OCI-LY3 (cell line): ENCODE data around the gene ANKDD1A.

Experiments
- H2AFZ ChIP-seq: fragments of 200-600, 300-600 bp; shearing (Covaris generic); 2 replicates; pipeline ENCODE4 v1.6.0; 2014; ENCODE audit warnings: antibody characterized with exemption, low read depth, low read length
- H3K27ac ChIP-seq: fragments of 200-600, 300-600 bp; sonication (generic); 2 replicates; pipeline ENCODE4 v1.5.1; 2014; ENCODE audit warnings: mild to moderate bottlenecking, low read length, moderate library complexity, mixed read lengths
- H3K27me3 ChIP-seq: fragments of 200-600, 300-600 bp; sonication (generic); 2 replicates; pipeline ENCODE4 v1.6.1; 2014; ENCODE audit warnings: low read depth, low read length, mixed read lengths
- H3K36me3 ChIP-seq: fragments of 200-600, 300-600 bp; sonication (generic); replicated peaks from 2 replicates; pipeline ENCODE3; 2014; ENCODE audit warnings: low read depth, low read length, mixed read lengths
- H3K4me1 ChIP-seq: fragments of 300-600, 200-600 bp; sonication (generic); 2 replicates; pipeline ENCODE4 v1.6.1; 2014; ENCODE audit warnings: low read length, mixed read lengths
- H3K4me2 ChIP-seq: fragments of 200-600, 300-600 bp; sonication (generic); 2 replicates; pipeline ENCODE4 v1.6.1; 2014; ENCODE audit warnings: low read length, mixed read lengths
- H3K4me3 ChIP-seq: fragments of 300-600, 200-600 bp; sonication (generic); 2 replicates; pipeline ENCODE4 v1.5.1; 2014; ENCODE audit warnings: antibody characterized with exemption, mild to moderate bottlenecking, low read length, moderate library complexity
- H3K79me2 ChIP-seq: fragments of 300-600, 200-600 bp; shearing (Covaris generic); 2 replicates; pipeline ENCODE4 v1.6.1; 2014; ENCODE audit warnings: mild to moderate bottlenecking, low read length, mixed read lengths
- H3K9ac ChIP-seq: fragments of 300-600, 200-600 bp; shearing (Covaris generic); 2 replicates; pipeline ENCODE4 v1.6.0; 2014; ENCODE audit warnings: mild to moderate bottlenecking, low read length, moderate library complexity
- H3K9me3 ChIP-seq: fragments of 200-600, 300-600 bp; shearing (Covaris generic); 2 replicates; pipeline ENCODE4 v1.6.1; 2014; ENCODE audit warnings: low read length, mixed read lengths; ENCODE audit not compliant: insufficient read depth
- H4K20me1 ChIP-seq: fragments of 200-600, 300-600 bp; sonication (generic); 2 replicates; pipeline ENCODE4 v1.6.1; 2016; ENCODE audit warnings: low read length, mixed read lengths; ENCODE audit not compliant: insufficient read depth
- EZH2phosphoT487 ChIP-seq: fragments of 200-600 bp; shearing (Covaris generic); IDR thresholded peaks from 2 replicates; pipeline ENCODE4 v1.6.1; 2018; ENCODE audit warnings: antibody characterized with exemption, mixed run types, low read depth
- TF ChIP-seq, protein P1 (sequence below): fragments of 200-600, 300-600 bp; sonication (generic); IDR thresholded peaks from 2 replicates; pipeline ENCODE4 v1.5.1; 2014; ENCODE audit warnings: antibody characterized with exemption, low read length, low read depth

Gene ANKDD1A

DNA sequence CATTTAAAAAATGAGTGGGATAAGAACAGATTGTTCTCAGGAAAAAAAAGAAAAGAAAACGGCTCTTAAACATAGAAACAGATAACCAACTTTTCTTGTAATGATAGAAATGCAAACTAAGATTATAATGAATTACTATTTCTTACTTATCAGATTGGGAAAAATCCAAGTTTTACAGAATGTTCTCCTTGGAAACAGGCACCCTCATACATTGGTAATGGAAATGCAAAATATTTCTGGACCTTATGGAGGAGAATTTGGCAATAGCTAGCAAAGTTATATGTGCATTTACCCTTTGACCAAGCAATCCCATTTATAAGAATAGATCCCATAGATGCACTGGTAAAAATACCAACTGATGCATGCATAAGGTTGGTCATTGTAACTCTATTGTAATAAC is 3.7 kb upstream of the ANKDD1A start:
- TF ChIP-seq EZH2phosphoT487: no peak
- TF ChIP-seq, protein P1, sequence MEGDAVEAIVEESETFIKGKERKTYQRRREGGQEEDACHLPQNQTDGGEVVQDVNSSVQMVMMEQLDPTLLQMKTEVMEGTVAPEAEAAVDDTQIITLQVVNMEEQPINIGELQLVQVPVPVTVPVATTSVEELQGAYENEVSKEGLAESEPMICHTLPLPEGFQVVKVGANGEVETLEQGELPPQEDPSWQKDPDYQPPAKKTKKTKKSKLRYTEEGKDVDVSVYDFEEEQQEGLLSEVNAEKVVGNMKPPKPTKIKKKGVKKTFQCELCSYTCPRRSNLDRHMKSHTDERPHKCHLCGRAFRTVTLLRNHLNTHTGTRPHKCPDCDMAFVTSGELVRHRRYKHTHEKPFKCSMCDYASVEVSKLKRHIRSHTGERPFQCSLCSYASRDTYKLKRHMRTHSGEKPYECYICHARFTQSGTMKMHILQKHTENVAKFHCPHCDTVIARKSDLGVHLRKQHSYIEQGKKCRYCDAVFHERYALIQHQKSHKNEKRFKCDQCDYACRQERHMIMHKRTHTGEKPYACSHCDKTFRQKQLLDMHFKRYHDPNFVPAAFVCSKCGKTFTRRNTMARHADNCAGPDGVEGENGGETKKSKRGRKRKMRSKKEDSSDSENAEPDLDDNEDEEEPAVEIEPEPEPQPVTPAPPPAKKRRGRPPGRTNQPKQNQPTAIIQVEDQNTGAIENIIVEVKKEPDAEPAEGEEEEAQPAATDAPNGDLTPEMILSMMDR: no peak

DNA sequence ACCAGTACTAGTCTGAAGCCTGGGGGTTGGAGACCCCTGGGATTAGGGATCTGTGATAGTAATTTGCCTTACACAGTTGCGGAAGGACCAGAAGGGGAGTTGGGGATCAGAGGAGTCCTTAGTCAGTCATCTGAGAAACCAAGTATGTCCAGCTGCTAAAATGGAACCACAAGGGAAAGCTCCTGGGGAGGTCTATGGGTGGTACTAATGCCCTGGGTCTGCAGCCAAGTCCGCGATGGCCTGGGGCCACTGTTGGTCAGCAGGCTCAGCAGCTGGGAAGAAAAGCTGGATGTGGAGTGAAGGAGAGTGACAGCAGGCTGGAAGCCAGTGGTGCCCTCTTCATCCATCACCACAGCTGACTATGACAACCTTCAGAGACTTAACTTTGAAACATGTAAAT is 2.2 kb upstream of the ANKDD1A start:
- H3K79me2 ChIP-seq: no peaks in the 10 kb centered on the region
- no peak overlapping the region for H3K27ac ChIP-seq
- H3K9ac ChIP-seq: no peak overlapping the region
- no peak overlapping the region for H2AFZ ChIP-seq
- no peaks in the 10 kb centered on the region for H3K9me3 ChIP-seq
- H4K20me1 ChIP-seq: no peaks in the 10 kb centered on the region
- no peaks in the 10 kb centered on the region for H3K36me3 ChIP-seq
- no peaks in the 10 kb centered on the region for H3K27me3 ChIP-seq
- no peak overlapping the region for H3K4me3 ChIP-seq
- H3K4me1 ChIP-seq: peaks cover 8% of the 10 kb centered on the region
- TF ChIP-seq EZH2phosphoT487: no peak
- TF ChIP-seq, protein P1: no peak
- no peak overlapping the region for H3K4me2 ChIP-seq

More for the DNA sequence above, 3.7 kb upstream of the ANKDD1A start:
- H3K4me2 ChIP-seq: no peak overlapping the region
- H3K36me3 ChIP-seq: no peaks in the 10 kb centered on the region
- H2AFZ ChIP-seq: no peak overlapping the region
- H4K20me1 ChIP-seq: no peaks in the 10 kb centered on the region
- no peak overlapping the region for H3K27ac ChIP-seq
- H3K9ac ChIP-seq: no peak overlapping the region
- peaks cover 20% of the 10 kb centered on the region for H3K4me1 ChIP-seq
- no peak overlapping the region for H3K4me3 ChIP-seq
- H3K9me3 ChIP-seq: no peaks in the 10 kb centered on the region
- no peaks in the 10 kb centered on the region for H3K27me3 ChIP-seq
- no peaks in the 10 kb centered on the region for H3K79me2 ChIP-seq

DNA sequence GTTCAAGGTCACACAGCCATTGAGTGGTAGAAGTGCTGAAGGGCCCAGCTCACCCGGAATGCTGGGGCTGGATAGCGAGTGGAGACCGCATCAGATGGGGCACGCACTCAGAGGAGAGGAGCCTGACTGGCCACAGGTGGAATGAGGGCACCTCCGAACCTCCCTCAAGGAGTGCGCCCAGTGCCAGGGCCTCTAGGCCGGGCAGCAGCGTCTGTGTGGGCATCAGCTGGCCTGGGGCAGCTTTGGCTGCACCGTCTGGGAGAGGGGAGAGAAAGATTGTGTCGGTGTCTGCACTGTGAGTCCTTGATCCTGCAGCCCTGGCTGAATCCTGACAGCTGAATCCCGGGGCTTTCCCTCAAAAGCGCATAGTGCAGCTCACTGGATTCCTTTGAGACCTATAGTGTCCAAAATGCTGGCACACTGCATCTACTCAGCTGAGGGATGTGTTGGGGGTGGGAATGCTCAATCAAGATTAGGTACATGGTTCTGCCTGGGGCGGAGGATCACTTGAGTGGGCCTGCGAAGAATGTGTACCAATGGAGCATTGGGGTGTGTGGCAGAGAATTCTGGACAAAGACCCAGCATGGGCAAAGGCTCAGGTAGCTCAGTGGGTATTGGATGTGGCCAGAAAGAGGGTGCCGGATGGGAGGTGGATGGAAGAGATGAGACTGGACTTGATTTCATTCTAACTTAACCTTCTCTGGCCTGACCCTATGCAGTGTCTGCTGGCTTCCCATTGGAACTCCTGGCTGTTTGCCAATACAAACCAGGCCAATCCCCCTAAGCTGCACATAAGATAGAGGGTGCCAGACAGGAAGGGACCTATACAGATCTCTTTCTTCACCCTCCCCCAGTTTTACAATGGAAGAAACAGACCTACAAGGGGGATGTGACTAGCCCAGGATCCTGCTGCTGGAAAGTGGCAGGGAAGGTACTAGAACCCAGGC is 950 bp downstream of the ANKDD1A start:
- H3K4me3 ChIP-seq: no peak overlapping the region
- no peaks in the 10 kb centered on the region for H3K4me1 ChIP-seq
- H3K4me2 ChIP-seq: no peak overlapping the region
- TF ChIP-seq, protein P1: no peak
- no peak for TF ChIP-seq EZH2phosphoT487
- H3K79me2 ChIP-seq: no peaks in the 10 kb centered on the region
- H3K27ac ChIP-seq: no peak overlapping the region
- H3K27me3 ChIP-seq: no peaks in the 10 kb centered on the region
- no peaks in the 10 kb centered on the region for H4K20me1 ChIP-seq
- no peak overlapping the region for H2AFZ ChIP-seq
- H3K9ac ChIP-seq: no peak overlapping the region
- H3K36me3 ChIP-seq: no peaks in the 10 kb centered on the region
- H3K9me3 ChIP-seq: no peaks in the 10 kb centered on the region

DNA sequence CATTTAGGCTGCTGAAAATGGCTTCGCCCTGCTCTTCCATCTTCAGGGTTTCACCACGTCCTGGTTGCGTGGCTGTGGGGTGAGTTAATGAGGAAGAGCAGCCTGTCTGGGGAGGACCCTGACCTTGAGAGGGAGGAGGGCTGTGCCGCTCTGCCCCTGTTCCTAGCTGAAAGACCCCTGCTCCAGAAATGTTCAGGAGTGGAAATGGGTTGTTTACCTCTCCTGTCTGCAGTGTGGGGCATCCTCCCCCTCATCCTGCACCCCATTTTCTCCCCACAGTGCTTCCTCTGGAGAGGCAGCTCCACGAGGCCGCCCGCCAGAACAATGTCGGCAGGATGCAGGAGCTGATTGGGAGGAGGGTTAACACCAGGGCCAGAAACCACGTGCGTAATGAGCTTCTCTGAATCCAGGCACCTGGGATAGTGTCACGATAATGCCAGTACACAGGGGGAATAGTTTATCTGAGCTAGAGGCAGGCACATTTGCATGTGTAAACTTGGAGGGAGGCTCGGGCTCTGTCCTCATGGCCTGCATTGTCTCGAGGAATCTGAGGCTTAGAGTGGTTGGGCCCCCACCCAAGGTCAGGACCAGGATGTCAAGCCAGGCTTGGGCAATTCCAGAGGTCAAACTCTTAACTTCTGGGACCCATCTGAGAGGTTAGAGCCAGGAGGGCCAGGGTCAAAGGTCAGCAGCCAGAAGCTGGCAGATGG is 4.0 kb downstream of the ANKDD1A start:
- H3K27me3 ChIP-seq: no peaks in the 10 kb centered on the region
- no peak overlapping the region for H3K27ac ChIP-seq
- no peak overlapping the region for H2AFZ ChIP-seq
- H3K4me2 ChIP-seq: no peak overlapping the region
- no peak overlapping the region for H3K9ac ChIP-seq
- TF ChIP-seq, protein P1: no peak
- no peak for TF ChIP-seq EZH2phosphoT487
- H3K79me2 ChIP-seq: no peaks in the 10 kb centered on the region
- H3K9me3 ChIP-seq: no peaks in the 10 kb centered on the region
- H3K4me1 ChIP-seq: no peaks in the 10 kb centered on the region
- no peaks in the 10 kb centered on the region for H3K36me3 ChIP-seq
- no peak overlapping the region for H3K4me3 ChIP-seq
- H4K20me1 ChIP-seq: no peaks in the 10 kb centered on the region
